Naive thymus-derived CD4-positive, alpha-beta T cell (primary cell): ENCODE measurements around the gene GLI3. TPM values are rescaled to one million over a fixed set of nuclear protein-coding genes. Genes with fewer than 3 reads are reported as not detected.
A peak's percentile ranks its signal among the peaks of the same experiment; 100 is the strongest.

Source experiments
- ATAC-seq: fragments of 150-1000 bp; cut with Tn5 transposase; 2 replicates; pipeline ENCODE4 v1.10.0; 2021; ENCODE audit warnings: mild to moderate bottlenecking, moderate library complexity
- CTCF ChIA-PET: fragments of 350-600 bp; sonication (Branson Sonifier 250); formaldehyde crosslinking; loops from one replicate; lab custom pipeline; 2021; ENCODE audit warnings: antibody characterized with exemption; lab: Charles Lee
- POLR2A ChIA-PET: fragments of 350-600 bp; sonication (Branson Sonifier 250); formaldehyde crosslinking; loops from one replicate; lab custom pipeline; 2021; ENCODE audit warnings: antibody characterized with exemption, inconsistent platforms; lab: Charles Lee
- DNase-seq, 9 donors: peaks; one replicate each; pipeline versions ENCODE4 v3.0.0 to v3.0.0-alpha.2; 2020 to 2022; ENCODE audit warnings: mixed read lengths in 1 of 9
- H3K27ac ChIP-seq: one replicate; pipeline ENCODE4 v1.7.0; 2013; ENCODE audit warnings: mild to moderate bottlenecking, low read depth, low read length, moderate library complexity
- H3K27me3 ChIP-seq, 2 donors: one replicate each; pipeline ENCODE4 v1.7.0; 2013; ENCODE audit warnings: low read length in 2 of 2, mild to moderate bottlenecking in 2 of 2, moderate library complexity in 2 of 2; ENCODE audit not compliant: control insufficient read depth in 2 of 2, insufficient read depth in 2 of 2
- H3K36me3 ChIP-seq, 3 experiments: 1 replicate in 2 of 3; 2 replicates in 1 of 3; pipeline ENCODE4 v1.7.0; 2013; ENCODE audit warnings: low read length in 3 of 3, mild to moderate bottlenecking in 3 of 3, moderate library complexity in 1 of 3; ENCODE audit not compliant: insufficient read depth in 3 of 3, control insufficient read depth in 2 of 3
- H3K4me1 ChIP-seq, 2 donors: one replicate each; pipeline ENCODE4 v1.7.0; 2013; ENCODE audit warnings: low read length in 2 of 2, mild to moderate bottlenecking in 2 of 2, moderate library complexity in 1 of 2; ENCODE audit not compliant: control insufficient read depth in 2 of 2, insufficient read depth in 2 of 2
- H3K4me3 ChIP-seq: 2 replicates; pipeline ENCODE4 v1.7.0; 2013; ENCODE audit warnings: mild to moderate bottlenecking, low read length
- H3K9me3 ChIP-seq, 3 experiments: 1 replicate in 2 of 3; 2 replicates in 1 of 3; pipeline ENCODE4 v1.7.0; 2013; ENCODE audit warnings: low read length in 3 of 3; ENCODE audit not compliant: control insufficient read depth in 2 of 3
- H3K27ac Mint-ChIP-seq, 9 donors: one replicate each; pipeline ENCODE4 v1.8.0; 2020 to 2022; ENCODE audit warnings: mixed read lengths in 9 of 9, mild to moderate bottlenecking in 8 of 9, moderate library complexity in 5 of 9, inconsistent platforms in 2 of 9
- H3K27me3 Mint-ChIP-seq, 5 donors: one replicate each; pipeline ENCODE4 v1.8.0; 2021 to 2022; ENCODE audit warnings: mixed read lengths in 5 of 5, mild to moderate bottlenecking in 1 of 5
- H3K36me3 Mint-ChIP-seq, 5 donors: one replicate each; pipeline ENCODE4 v1.8.0; 2020 to 2022; ENCODE audit warnings: mixed read lengths in 5 of 5, mild to moderate bottlenecking in 3 of 5, inconsistent platforms in 1 of 5
- H3K4me1 Mint-ChIP-seq, 7 donors: one replicate each; pipeline ENCODE4 v1.8.0; 2020 to 2022; ENCODE audit warnings: mixed read lengths in 7 of 7, mild to moderate bottlenecking in 3 of 7, inconsistent platforms in 1 of 7
- H3K4me3 Mint-ChIP-seq, 10 donors: one replicate each; pipeline ENCODE4 v1.8.0; 2020 to 2022; ENCODE audit warnings: mild to moderate bottlenecking in 10 of 10, mixed read lengths in 10 of 10, moderate library complexity in 6 of 10, inconsistent platforms in 2 of 10
- H3K9me3 Mint-ChIP-seq, 11 donors: one replicate each; pipeline ENCODE4 v1.8.0; 2020 to 2022; ENCODE audit warnings: mixed read lengths in 11 of 11, mild to moderate bottlenecking in 4 of 11, inconsistent platforms in 1 of 11, moderate library complexity in 1 of 11
- intact Hi-C, 2 donors: fragments of 100-400 bp; cut with micrococcal nuclease; formaldehyde crosslinking; loops; one replicate each; pipeline ENCODE4 v1.15.1; 2023
- polyA plus RNA-seq, 2 donors: library from polyadenylated mRNA; unstranded; fragments of 300-500 nt; fragmentation: Illumina TruSeq; gene quantifications; one replicate each; pipeline ENCODE4 v1.2.3, GENCODE V29; 2021
- total RNA-seq, 6 experiments: library from RNA in 5 of 6; stranded (reverse) in 5 of 6; gene quantifications; 1 replicate in 5 of 6; 2 replicates in 1 of 6; pipeline ENCODE4 v1.2.3 and lab custom pipeline; 2021 to 2026

Gene GLI3
- total and polyA plus RNA-seq, 7 experiments from 2014 or later, result 0.32 to 0.95 (median 0.54) TPM; not detected in 4

GRCh38 chr7:42224391-42225003 is 12.5 kb downstream of the GLI3 start:
- POLR2A ChIA-PET, result no interaction called here
- Mint-ChIP-seq H3K4me3 (no peak overlapping the region), H3K9me3 (peaks cover 0 to 7% (median 0%) of the 10 kb centered on the region in 11 donors), H3K4me1 (peaks cover 0 to 7% (median 4%) of the 10 kb centered on the region in 7 donors), H3K27me3 (peaks cover 36 to 53% (median 45%) of the 10 kb centered on the region in 5 donors), H3K36me3 (no peaks in the 10 kb centered on the region), H3K27ac (no peak overlapping the region)
- intact Hi-C loops, result no loop called here
- Histone ChIP-seq H3K4me3 (no peak overlapping the region), H3K27me3 (no peaks in the 10 kb centered on the region), H3K9me3 (no peaks in the 10 kb centered on the region), H3K27ac (no peak overlapping the region), H3K4me1 (no peaks in the 10 kb centered on the region), H3K36me3 (no peaks in the 10 kb centered on the region)
- ATAC-seq, result no peak
- CTCF ChIA-PET, result no interaction called here
- DNase-seq, result no peak

- H3K4me1 ChIP-seq, result no peaks in the 10 kb centered on the region
- no peaks in the 10 kb centered on the region for H3K9me3 ChIP-seq
- peaks cover 20 to 43% (median 37%) of the 10 kb centered on the region in 5 donors for H3K27me3 Mint-ChIP-seq
- intact Hi-C loops, result no loop called here
- H3K27ac Mint-ChIP-seq, result no peak overlapping the region
- H3K36me3 Mint-ChIP-seq, result no peaks in the 10 kb centered on the region
- no peak overlapping the region for H3K4me3 ChIP-seq
- H3K9me3 Mint-ChIP-seq, result peaks cover 0 to 7% (median 0%) of the 10 kb centered on the region in 11 donors
- ChIA-PET CTCF (no interaction called here), POLR2A (no interaction called here)
- ATAC-seq (no peak), DNase-seq (no peak)
- no peaks in the 10 kb centered on the region for H3K36me3 ChIP-seq
- H3K27me3 ChIP-seq, result no peaks in the 10 kb centered on the region
- no peak overlapping the region for H3K27ac ChIP-seq
- H3K4me3 Mint-ChIP-seq, result no peak overlapping the region
- H3K4me1 Mint-ChIP-seq, result peaks cover 0 to 7% (median 4%) of the 10 kb centered on the region in 7 donors
These were observed 14.1 kb downstream of the GLI3 start for GRCh38 chr7:42222891-42223290.

- DNase-seq (no peak), ATAC-seq (no peak)
- H3K4me1 Mint-ChIP-seq, result no peaks in the 10 kb centered on the region
- POLR2A ChIA-PET, result no interaction called here
- peaks cover 13 to 37% (median 33%) of the 10 kb centered on the region in 5 donors for H3K27me3 Mint-ChIP-seq
- CTCF ChIA-PET, result no interaction called here
- H3K36me3 Mint-ChIP-seq, result no peaks in the 10 kb centered on the region
- peaks cover 0 to 7% (median 0%) of the 10 kb centered on the region in 11 donors for H3K9me3 Mint-ChIP-seq
- Histone ChIP-seq H3K27me3 (no peaks in the 10 kb centered on the region), H3K4me1 (no peaks in the 10 kb centered on the region), H3K4me3 (no peak overlapping the region), H3K36me3 (no peaks in the 10 kb centered on the region), H3K27ac (no peak overlapping the region), H3K9me3 (no peaks in the 10 kb centered on the region)
- H3K27ac Mint-ChIP-seq, result no peak overlapping the region
- intact Hi-C loops, result no loop called here
- no peak overlapping the region for H3K4me3 Mint-ChIP-seq
These were observed 14.9 kb downstream of the GLI3 start for GRCh38 chr7:42222125-42222524.

GRCh38 chr7:42221304-42221703 is 15.7 kb downstream of the GLI3 start:
- no peak overlapping the region for H3K4me3 Mint-ChIP-seq
- no peaks in the 10 kb centered on the region for H3K4me1 Mint-ChIP-seq

GRCh38 chr7:42219447-42219846 is 17.6 kb downstream of the GLI3 start:
- ATAC-seq, result no peak
- no peaks in the 10 kb centered on the region for H3K27me3 ChIP-seq
- no peak overlapping the region for H3K4me3 ChIP-seq
- H3K36me3 ChIP-seq, result no peaks in the 10 kb centered on the region
- intact Hi-C loops, result no loop called here
- ChIA-PET CTCF (no interaction called here), POLR2A (no interaction called here)
- H3K4me1 ChIP-seq, result no peaks in the 10 kb centered on the region
- no peaks in the 10 kb centered on the region for H3K4me1 Mint-ChIP-seq
- no peaks in the 10 kb centered on the region for H3K9me3 ChIP-seq
- H3K27ac Mint-ChIP-seq, result no peak overlapping the region
- H3K27me3 Mint-ChIP-seq, result peaks cover 0 to 19% (median 16%) of the 10 kb centered on the region in 5 donors
- no peak overlapping the region for H3K27ac ChIP-seq
- no peaks in the 10 kb centered on the region for H3K36me3 Mint-ChIP-seq
- H3K4me3 Mint-ChIP-seq, result no peak overlapping the region
- H3K9me3 Mint-ChIP-seq, result peaks cover 0 to 7% (median 0%) of the 10 kb centered on the region in 11 donors
- DNase-seq, result no peak

More at GRCh38 chr7:42221304-42221703, 15.7 kb downstream of the GLI3 start:
- H3K4me3 ChIP-seq, result no peak overlapping the region
- peaks cover 6 to 30% (median 25%) of the 10 kb centered on the region in 5 donors for H3K27me3 Mint-ChIP-seq
- H3K36me3 Mint-ChIP-seq, result no peaks in the 10 kb centered on the region
- no peaks in the 10 kb centered on the region for H3K9me3 ChIP-seq
- H3K4me1 ChIP-seq, result no peaks in the 10 kb centered on the region
- POLR2A ChIA-PET, result no interaction called here
- H3K9me3 Mint-ChIP-seq, result peaks cover 0 to 7% (median 0%) of the 10 kb centered on the region in 11 donors
- DNase-seq (no peak), ATAC-seq (no peak)
- no peaks in the 10 kb centered on the region for H3K36me3 ChIP-seq
- no peak overlapping the region for H3K27ac ChIP-seq
- CTCF ChIA-PET, result no interaction called here
- no peak overlapping the region for H3K27ac Mint-ChIP-seq
- intact Hi-C loops, result no loop called here
- no peaks in the 10 kb centered on the region for H3K27me3 ChIP-seq

GRCh38 chr7:42218248-42218647 is 18.8 kb downstream of the GLI3 start:
- intact Hi-C loops, result no loop called here
- POLR2A ChIA-PET, result no interaction called here
- H3K27me3 ChIP-seq, result no peaks in the 10 kb centered on the region
- no peak for DNase-seq
- no peak overlapping the region for H3K27ac ChIP-seq
- H3K27ac Mint-ChIP-seq, result peak overlapping the region in 1 of 9 donors; percentile 9
- H3K9me3 ChIP-seq, result no peaks in the 10 kb centered on the region
- no peak overlapping the region for H3K4me3 ChIP-seq
- no peaks in the 10 kb centered on the region for H3K4me1 Mint-ChIP-seq
- no peak for ATAC-seq
- no peaks in the 10 kb centered on the region for H3K36me3 ChIP-seq
- H3K4me1 ChIP-seq, result no peaks in the 10 kb centered on the region
- H3K36me3 Mint-ChIP-seq, result no peaks in the 10 kb centered on the region
- H3K9me3 Mint-ChIP-seq, result peaks cover 0 to 7% (median 0%) of the 10 kb centered on the region in 11 donors
- peaks cover 0 to 17% (median 9%) of the 10 kb centered on the region in 5 donors for H3K27me3 Mint-ChIP-seq
- H3K4me3 Mint-ChIP-seq, result no peak overlapping the region
- CTCF ChIA-PET, result no interaction called here

- peaks cover 0 to 7% (median 0%) of the 10 kb centered on the region in 11 donors for H3K9me3 Mint-ChIP-seq
- Histone ChIP-seq H3K4me3 (no peak overlapping the region), H3K9me3 (no peaks in the 10 kb centered on the region), H3K27ac (no peak overlapping the region), H3K4me1 (no peaks in the 10 kb centered on the region), H3K36me3 (no peaks in the 10 kb centered on the region), H3K27me3 (no peaks in the 10 kb centered on the region)
- H3K36me3 Mint-ChIP-seq, result no peaks in the 10 kb centered on the region
- no peak for ATAC-seq
- H3K27me3 Mint-ChIP-seq, result peaks cover 0 to 21% (median 8%) of the 10 kb centered on the region in 5 donors
- intact Hi-C loops, result no loop called here
- ChIA-PET CTCF (no interaction called here), POLR2A (no interaction called here)
- no peaks in the 10 kb centered on the region for H3K4me1 Mint-ChIP-seq
- H3K4me3 Mint-ChIP-seq, result no peak overlapping the region
- no peak overlapping the region for H3K27ac Mint-ChIP-seq
- DNase-seq, result no peak
These were observed 19.5 kb downstream of the GLI3 start for GRCh38 chr7:42217548-42217947.
